IPS DF 6.9 (cell line): ENCODE data around the gene SLC24A4.

Source experiments
- DNase-seq: peaks from one replicate; pipeline ENCODE4 v3.0.0-alpha.2; 2013; ENCODE audit warnings: low read depth, low spot score
- H3K27ac ChIP-seq: one replicate; pipeline ENCODE4 v1.5.1; 2013; ENCODE audit warnings: low read length, control low read depth
- H3K27me3 ChIP-seq: 2 replicates; pipeline ENCODE4 v1.6.1; 2013; ENCODE audit warnings: mild to moderate bottlenecking, low read length; ENCODE audit not compliant: control insufficient read depth, insufficient read depth
- H3K36me3 ChIP-seq: 2 replicates; pipeline ENCODE4 v1.6.1; 2013; ENCODE audit warnings: low read length; ENCODE audit not compliant: control insufficient read depth, insufficient read depth
- H3K4me1 ChIP-seq: 2 replicates; pipeline ENCODE4 v1.6.1; 2013; ENCODE audit warnings: low read length; ENCODE audit not compliant: control insufficient read depth, insufficient read depth
- H3K4me3 ChIP-seq: 2 replicates; pipeline ENCODE4 v1.5.1; 2013; ENCODE audit warnings: mild to moderate bottlenecking, low read length
- H3K9me3 ChIP-seq: 2 replicates; pipeline ENCODE4 v1.6.1; 2013; ENCODE audit warnings: low read length, inconsistent platforms; ENCODE audit not compliant: control insufficient read depth, insufficient read depth
- WGBS: extraction: QIAGEN DNeasy Blood & Tissue Kit; methylation state at CpG from one replicate; pipeline ENCODE4 v1.1.7; 2013; ENCODE audit warnings: mixed read lengths, missing lambda C conversion rate; ENCODE audit not compliant: insufficient read length, insufficient coverage; 5-methylcytosine and 5-hydroxymethylcytosine counted together

SLC24A4 gene

GRCh38 chr14:92495027-92495426 is 172.1 kb downstream of the SLC24A4 start:
- Histone ChIP-seq H3K27me3 (no peaks in the 10 kb centered on the region), H3K36me3 (no peaks in the 10 kb centered on the region), H3K4me3 (no peak overlapping the region), H3K4me1 (no peaks in the 10 kb centered on the region), H3K9me3 (no peaks in the 10 kb centered on the region), H3K27ac (no peak overlapping the region)
- 100% methylated on average over 1 of the region's 6 CpGs for WGBS
- no peak for DNase-seq

DNA sequence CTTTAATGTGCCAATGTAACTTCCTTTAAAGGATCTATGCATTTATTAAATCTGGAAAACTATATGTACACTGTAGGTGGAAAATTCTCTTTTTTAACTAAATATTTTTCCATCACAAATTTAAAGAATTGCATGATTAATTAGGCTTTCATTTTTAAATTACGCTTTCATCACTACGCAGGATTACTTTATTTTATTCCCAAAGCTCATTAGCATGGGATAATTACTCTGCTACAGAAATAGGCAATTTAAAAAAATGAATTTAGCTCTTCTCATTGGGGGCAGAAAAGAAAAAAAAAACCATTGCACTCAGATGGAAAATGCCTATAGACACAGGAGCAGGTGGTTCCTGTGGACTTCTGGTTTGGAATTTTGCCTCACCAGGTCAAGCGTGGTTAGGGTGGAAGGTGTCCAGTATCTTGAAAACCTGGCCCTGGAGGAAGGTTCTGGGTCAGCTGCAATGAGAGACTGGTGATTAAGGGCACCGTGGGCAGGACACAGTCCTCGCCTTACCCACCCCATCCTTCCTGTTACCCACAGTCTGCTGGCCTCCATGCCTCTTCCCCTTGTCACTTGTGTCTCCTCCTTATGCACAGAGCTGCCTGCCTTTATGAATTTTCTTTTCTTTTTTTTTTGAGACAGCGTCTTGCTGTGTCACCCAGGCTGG is 173.4 kb downstream of the SLC24A4 start:
- no peak for DNase-seq
- H3K36me3 ChIP-seq, result no peaks in the 10 kb centered on the region
- H3K27ac ChIP-seq, result no peak overlapping the region
- WGBS, result 100% methylated on average over 2 of the region's 6 CpGs
- H3K4me1 ChIP-seq, result no peaks in the 10 kb centered on the region
- no peaks in the 10 kb centered on the region for H3K9me3 ChIP-seq
- no peaks in the 10 kb centered on the region for H3K27me3 ChIP-seq
- H3K4me3 ChIP-seq, result no peak overlapping the region

- Histone ChIP-seq H3K4me1 (no peaks in the 10 kb centered on the region), H3K36me3 (no peaks in the 10 kb centered on the region), H3K4me3 (no peak overlapping the region), H3K27ac (no peak overlapping the region), H3K9me3 (no peaks in the 10 kb centered on the region), H3K27me3 (no peaks in the 10 kb centered on the region)
- no peak for DNase-seq
- no CpG with 5 or more reads among the region's 8 CpGs for WGBS
Measured at GRCh38 chr14:92497391-92497790, 174.4 kb downstream of the SLC24A4 start.

DNA sequence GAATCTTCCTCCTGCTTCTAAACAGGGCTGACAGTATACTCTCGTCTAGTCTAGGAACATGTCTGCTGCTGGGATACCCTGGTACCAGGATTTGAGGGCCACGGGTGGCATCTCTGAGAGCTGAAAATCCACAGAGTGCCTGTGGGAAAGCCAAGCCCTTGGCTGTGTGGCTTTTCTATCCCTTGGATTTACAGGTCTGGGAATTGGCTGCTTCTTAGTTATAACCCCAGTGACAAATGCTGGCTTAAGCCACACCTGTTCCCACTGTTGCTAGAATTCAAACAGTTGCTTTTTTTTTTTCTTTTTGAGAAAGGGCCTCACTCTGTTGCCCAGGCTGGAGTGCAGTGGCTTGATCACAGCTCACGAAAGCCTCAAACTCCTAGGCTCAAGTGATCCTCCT is 176.3 kb downstream of the SLC24A4 start:
- Histone ChIP-seq H3K4me1 (0 out of 2 replicates have a peak, but pooled peaks cover 2% of the 10 kb centered on the region), H3K27ac (no peak overlapping the region), H3K27me3 (no peaks in the 10 kb centered on the region), H3K36me3 (no peaks in the 10 kb centered on the region), H3K9me3 (no peaks in the 10 kb centered on the region), H3K4me3 (no peak overlapping the region)
- DNase-seq, result no peak
- no CpG with 5 or more reads among the region's 3 CpGs for WGBS

GRCh38 chr14:92500491-92500941 is 177.6 kb downstream of the SLC24A4 start:
- WGBS, result no CpG with 5 or more reads among the region's 6 CpGs

GRCh38 chr14:92501891-92502351 is 179.0 kb downstream of the SLC24A4 start:
- Histone ChIP-seq H3K4me3 (no peak overlapping the region), H3K36me3 (no peaks in the 10 kb centered on the region), H3K9me3 (no peaks in the 10 kb centered on the region), H3K27me3 (no peaks in the 10 kb centered on the region), H3K27ac (no peak overlapping the region), H3K4me1 (0 out of 2 replicates have a peak, but pooled peaks cover 2% of the 10 kb centered on the region)
- WGBS, result no CpG with 5 or more reads among the region's 5 CpGs
- DNase-seq, result no peak

More at GRCh38 chr14:92500491-92500941, 177.6 kb downstream of the SLC24A4 start:
- no peaks in the 10 kb centered on the region for H3K27me3 ChIP-seq
- H3K36me3 ChIP-seq, result no peaks in the 10 kb centered on the region
- no peak overlapping the region for H3K27ac ChIP-seq
- H3K9me3 ChIP-seq, result no peaks in the 10 kb centered on the region
- 0 out of 2 replicates have a peak, but pooled peaks cover 2% of the 10 kb centered on the region for H3K4me1 ChIP-seq
- DNase-seq, result no peak
- H3K4me3 ChIP-seq, result no peak overlapping the region

GRCh38 chr14:92502541-92503286 is 179.7 kb downstream of the SLC24A4 start:
- H3K36me3 ChIP-seq, result no peaks in the 10 kb centered on the region
- 0 out of 2 replicates have a peak, but pooled peaks cover 2% of the 10 kb centered on the region for H3K4me1 ChIP-seq
- no peak overlapping the region for H3K27ac ChIP-seq
- no peak overlapping the region for H3K4me3 ChIP-seq
- no CpG with 5 or more reads among the region's 9 CpGs for WGBS
- H3K27me3 ChIP-seq, result no peaks in the 10 kb centered on the region
- DNase-seq, result no peak
- no peaks in the 10 kb centered on the region for H3K9me3 ChIP-seq

GRCh38 chr14:92503756-92504491 is 181.0 kb downstream of the SLC24A4 start:
- no peak overlapping the region for H3K4me3 ChIP-seq
- H3K36me3 ChIP-seq, result no peaks in the 10 kb centered on the region
- no peak overlapping the region for H3K27ac ChIP-seq
- H3K9me3 ChIP-seq, result no peaks in the 10 kb centered on the region
- no CpG with 5 or more reads among the region's 4 CpGs for WGBS
- H3K27me3 ChIP-seq, result no peaks in the 10 kb centered on the region
- 0 out of 2 replicates have a peak, but pooled peaks cover 2% of the 10 kb centered on the region for H3K4me1 ChIP-seq
- DNase-seq, result no peak

GRCh38 chr14:92505826-92506225 is 182.9 kb downstream of the SLC24A4 start:
- Histone ChIP-seq H3K4me3 (no peak overlapping the region), H3K27ac (no peak overlapping the region), H3K36me3 (no peaks in the 10 kb centered on the region), H3K27me3 (no peaks in the 10 kb centered on the region), H3K9me3 (no peaks in the 10 kb centered on the region), H3K4me1 (0 out of 2 replicates have a peak, but pooled peaks cover 2% of the 10 kb centered on the region)
- no CpG with 5 or more reads among the region's 5 CpGs for WGBS
- DNase-seq, result no peak

DNA sequence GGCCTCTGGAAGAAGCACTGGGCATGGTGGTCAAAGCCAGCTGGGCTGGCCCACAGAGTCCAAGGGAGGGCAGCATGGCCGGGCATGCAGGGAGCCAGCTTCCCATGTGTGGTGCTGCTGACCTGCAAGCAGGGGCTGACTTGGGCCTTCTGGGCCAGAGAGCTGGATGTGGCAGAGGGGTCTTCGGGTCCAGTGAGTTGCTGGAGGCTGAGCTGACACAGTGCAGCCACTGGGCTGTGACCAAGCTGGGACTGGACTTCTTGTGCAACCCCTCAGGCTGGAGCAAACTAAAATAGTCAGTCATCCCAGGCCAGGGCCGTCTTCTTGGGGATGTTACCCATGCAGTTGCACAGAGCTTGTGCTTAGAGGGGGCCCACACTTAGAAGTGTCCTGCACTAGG is 183.3 kb downstream of the SLC24A4 start:
- H3K27ac ChIP-seq, result no peak overlapping the region
- no peaks in the 10 kb centered on the region for H3K27me3 ChIP-seq
- WGBS, result no CpG with 5 or more reads among the region's 3 CpGs
- DNase-seq, result no peak
- 0 out of 2 replicates have a peak, but pooled peaks cover 2% of the 10 kb centered on the region for H3K4me1 ChIP-seq
- H3K4me3 ChIP-seq, result no peak overlapping the region
- H3K9me3 ChIP-seq, result no peaks in the 10 kb centered on the region
- H3K36me3 ChIP-seq, result no peaks in the 10 kb centered on the region
